HG03280 (cell line): ENCODE results near the gene CEP250.
A peak's percentile ranks its signal among the peaks of the same experiment; 100 is the strongest.
"Not testable (repeated sequence)": the region's sequence is repeated elsewhere in the genome, so short reads cannot be mapped to it uniquely, and the experiment has no call there.

Experiments used
- ATAC-seq: cut with Tn5 transposase; IDR thresholded peaks from one replicate; pipeline ENCODE4 v1.9.1; 2021; ENCODE audit warnings: mild to moderate bottlenecking, moderate library complexity; ENCODE audit not compliant: unreplicated experiment

Gene CEP250

GRCh38 chr20:35454881-35455609 lies at the start of gene CEP250:
TSS of gene CEP250 (plus strand) at chr20:35455598. CDS start at chr20:35462368, 6,770 bp downstream.
- ATAC-seq = peak; percentile 94

- no peak for ATAC-seq
Measured at GRCh38 chr20:35405775-35406174, 49.6 kb upstream of the CEP250 start.

GRCh38 chr20:35408270-35408669 lies 47.1 kb upstream of the CEP250 start:
- no peak for ATAC-seq

GRCh38 chr20:35409542-35409941 lies 45.9 kb upstream of the CEP250 start:
- ATAC-seq = no peak

- no peak for ATAC-seq
Measured at GRCh38 chr20:35410613-35411012, 44.8 kb upstream of the CEP250 start.

GRCh38 chr20:35421322-35421721 lies 34.1 kb upstream of the CEP250 start:
- no peak for ATAC-seq

GRCh38 chr20:35431621-35432429 lies 23.6 kb upstream of the CEP250 start:
- no peak for ATAC-seq

- no peak for ATAC-seq
Measured at GRCh38 chr20:35432430-35432735, 23.0 kb upstream of the CEP250 start.

- ATAC-seq = no peak
Measured at GRCh38 chr20:35433337-35433736, 22.1 kb upstream of the CEP250 start.

- ATAC-seq = no peak
Measured at GRCh38 chr20:35434085-35435005, 21.1 kb upstream of the CEP250 start.

GRCh38 chr20:35436177-35436573 lies 19.2 kb upstream of the CEP250 start:
- ATAC-seq = no peak

- no peak for ATAC-seq
Measured at GRCh38 chr20:35437599-35437998, 17.8 kb upstream of the CEP250 start.

GRCh38 chr20:35443003-35443402 lies 12.4 kb upstream of the CEP250 start:
- no peak for ATAC-seq

GRCh38 chr20:35444226-35444625 lies 11.2 kb upstream of the CEP250 start:
- ATAC-seq = no peak

- no peak for ATAC-seq
Measured at GRCh38 chr20:35446356-35447078, 8.9 kb upstream of the CEP250 start.

- ATAC-seq = peak; percentile 74
Measured at GRCh38 chr20:35447082-35447789, 8.2 kb upstream of the CEP250 start.

GRCh38 chr20:35448788-35449373 lies 6.5 kb upstream of the CEP250 start:
- no peak for ATAC-seq

GRCh38 chr20:35449855-35450254 lies 5.5 kb upstream of the CEP250 start:
- ATAC-seq = not testable (repeated sequence)

- no peak for ATAC-seq
Measured at GRCh38 chr20:35451295-35451694, 4.1 kb upstream of the CEP250 start.

GRCh38 chr20:35453647-35454046 lies 1.8 kb upstream of the CEP250 start:
- no peak for ATAC-seq
